Right hindlimb (tissue), 1 donor: ENCODE measurements around the gene EFHC1.
A peak's percentile ranks its signal among the peaks of the same experiment; 100 is the strongest.
"Not testable (repeated sequence)": the region's sequence is repeated elsewhere in the genome, so short reads cannot be mapped to it uniquely, and the experiment has no call there.

Source experiments
- DNase-seq: peaks from one replicate; pipeline ENCODE4 v3.0.0-alpha.2; 2018

EFHC1 gene

DNA sequence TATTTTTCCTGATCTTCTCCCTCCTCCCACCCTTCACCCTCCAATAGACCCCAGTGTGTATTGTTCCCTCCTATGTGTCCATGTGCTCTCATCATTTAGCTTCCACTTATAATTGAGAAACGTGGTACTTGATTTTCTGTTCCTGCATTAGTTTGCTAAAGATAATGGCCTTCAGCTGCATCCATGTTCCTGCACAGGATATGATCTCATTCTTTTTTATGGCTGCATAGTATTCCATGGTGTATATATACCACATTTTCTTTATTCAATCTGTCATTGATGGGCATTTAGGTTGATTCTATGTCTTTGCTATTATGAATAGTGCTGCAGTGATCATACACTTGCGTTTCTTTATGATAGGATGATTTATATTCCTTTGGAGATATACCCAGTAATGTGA, 41.1 kb downstream of the EFHC1 start:
- DNase-seq, result not testable (repeated sequence)

DNA sequence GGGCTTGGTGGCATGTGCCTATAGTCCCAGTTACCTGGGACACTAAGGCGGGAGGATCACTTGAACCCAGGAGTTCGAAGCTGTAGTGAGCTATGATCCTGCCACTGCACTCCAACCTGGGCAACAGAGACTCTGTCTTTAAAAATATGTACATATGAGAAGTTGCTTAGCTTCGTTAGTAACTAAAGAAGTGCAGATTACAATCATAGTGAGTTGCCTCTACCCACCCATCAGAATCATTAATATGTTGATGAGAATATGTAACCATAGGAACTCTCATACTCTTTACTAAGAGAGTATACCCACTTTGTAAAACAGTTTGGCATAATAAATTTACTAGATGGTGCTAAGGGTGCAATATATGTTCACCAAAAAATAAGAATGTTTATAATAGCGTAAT, 54.0 kb downstream of the EFHC1 start:
- no peak for DNase-seq

DNA sequence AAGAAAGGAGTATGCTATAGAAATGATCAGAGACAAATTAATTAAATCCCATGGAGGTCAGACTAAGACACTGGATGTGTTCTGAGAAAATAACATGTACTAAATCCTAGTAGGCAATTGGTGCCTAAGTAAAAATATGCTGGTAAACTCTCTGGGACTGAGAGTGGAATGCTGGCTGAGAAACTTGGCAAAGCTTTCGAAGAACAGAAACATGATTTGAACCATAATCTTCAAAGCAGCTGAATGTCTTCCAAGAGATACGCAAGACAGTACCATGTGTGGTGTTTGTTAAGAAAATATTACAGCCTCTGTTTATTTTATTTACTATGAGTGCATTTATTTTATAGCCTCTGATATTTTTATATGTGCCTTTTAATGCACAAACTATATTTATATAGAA, 55.2 kb downstream of the EFHC1 start:
- no peak for DNase-seq

DNA sequence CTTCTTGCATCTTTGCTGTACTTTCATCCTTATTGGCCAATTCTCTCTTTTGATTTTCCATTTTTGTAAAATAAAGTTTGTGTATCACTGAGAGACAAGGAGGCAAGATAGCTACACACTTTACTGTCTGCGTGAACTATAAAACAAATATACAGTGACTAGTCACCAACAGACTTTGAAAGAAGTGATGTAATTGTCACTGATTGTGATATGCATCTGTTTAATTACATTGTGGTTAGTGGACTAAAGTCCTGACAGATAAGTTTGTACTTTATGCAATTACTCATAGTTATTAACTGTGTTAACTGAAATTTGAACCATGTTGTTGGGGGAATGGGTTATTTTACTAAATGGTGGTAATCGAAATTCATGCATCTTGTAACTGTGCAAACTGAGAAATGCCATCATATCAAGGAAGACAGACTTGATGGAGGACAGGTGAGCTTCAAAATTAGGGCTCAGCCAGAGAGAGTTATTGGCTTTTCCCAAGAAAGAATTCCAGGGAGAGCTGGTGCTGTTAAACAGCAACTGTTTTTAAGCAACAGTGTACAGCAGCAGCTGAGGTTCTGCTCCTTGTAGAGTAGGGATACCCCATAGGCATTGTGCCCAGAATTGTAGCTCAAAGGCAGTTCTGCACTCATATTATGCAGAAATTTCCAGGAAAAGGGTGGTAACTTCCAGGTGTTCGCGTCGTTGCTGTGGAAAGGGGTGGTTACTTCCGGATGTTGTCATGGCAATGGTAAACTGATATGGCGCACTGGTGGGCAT, 62.9 kb downstream of the EFHC1 start:
- no peak for DNase-seq

DNA sequence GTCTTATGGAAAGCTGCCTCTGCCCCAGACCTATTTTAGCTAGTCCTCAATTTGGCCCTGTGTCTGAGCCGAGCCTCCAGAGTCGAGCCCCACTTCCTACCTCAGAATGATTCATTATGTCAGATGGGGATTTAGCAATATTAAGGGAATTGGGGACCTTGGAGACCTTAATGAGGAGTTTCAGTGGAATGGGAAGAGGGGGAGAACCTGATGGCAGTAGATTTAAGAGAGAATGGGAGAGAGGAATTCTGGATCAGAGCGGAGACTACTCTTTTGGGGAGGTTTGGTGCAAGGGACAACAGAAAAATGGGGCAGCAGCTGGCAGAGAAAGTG, 63.5 kb downstream of the EFHC1 start:
- no peak for DNase-seq

DNA sequence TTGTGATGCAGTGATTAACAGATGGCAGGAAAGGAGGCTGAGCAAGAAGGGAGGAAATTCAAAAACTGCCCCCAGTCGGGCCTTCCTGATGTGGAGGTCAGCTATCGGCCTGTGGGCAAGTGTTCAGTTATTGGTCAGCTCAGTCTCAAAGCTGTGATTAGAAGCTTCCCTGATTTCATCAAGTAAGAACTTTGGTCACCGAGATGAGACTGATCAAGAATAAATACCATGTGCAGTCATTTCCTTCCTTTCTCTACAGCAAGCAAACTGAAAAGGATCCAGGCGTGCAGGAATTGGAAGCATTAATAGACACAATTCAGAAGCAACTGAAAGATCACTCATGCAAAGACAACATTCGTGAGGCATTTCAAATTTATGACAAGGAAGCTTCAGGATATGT, 69.7 kb downstream of the EFHC1 start:
- DNase-seq, result no peak

DNA sequence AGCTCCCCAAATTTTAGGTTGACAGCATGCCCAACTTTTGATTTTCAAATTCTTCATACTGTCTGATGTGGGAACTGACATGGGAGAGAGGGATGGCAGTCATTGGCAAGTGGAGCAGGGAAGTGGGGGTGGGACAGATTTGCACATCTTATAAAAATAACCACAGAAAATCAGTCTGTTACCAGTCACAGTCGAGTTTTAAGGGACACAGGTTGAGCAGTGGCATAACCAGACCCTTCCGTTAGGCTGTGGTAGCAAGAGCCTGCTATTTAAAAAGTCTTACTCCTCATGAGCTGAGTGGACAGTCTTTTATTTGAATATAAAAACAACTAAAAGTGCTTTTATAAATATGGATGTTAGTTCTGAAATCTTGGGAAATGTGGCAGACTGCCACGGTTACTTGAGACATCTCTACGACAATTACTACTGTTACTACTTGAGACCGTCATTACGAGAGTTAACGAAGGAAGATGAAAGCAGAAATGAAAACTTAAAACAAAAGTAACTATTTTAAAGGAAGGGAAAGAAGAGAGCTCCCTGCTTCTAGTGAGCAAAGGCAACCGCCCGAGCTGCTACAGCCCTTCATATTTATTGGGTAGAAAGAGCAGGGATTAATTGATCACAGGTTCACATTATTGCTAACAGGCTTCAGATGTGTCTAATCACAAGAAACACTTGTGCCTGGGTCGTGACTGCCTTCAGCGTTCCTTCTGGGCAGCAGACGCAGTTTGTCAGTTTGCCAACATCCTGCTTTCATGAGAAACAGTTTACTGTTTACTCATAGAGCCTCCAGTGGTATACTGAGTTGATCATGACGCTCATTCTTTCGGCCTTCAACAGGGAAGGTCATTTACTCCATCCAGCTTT, 71.3 kb downstream of the EFHC1 start:
- DNase-seq, result no peak

DNA sequence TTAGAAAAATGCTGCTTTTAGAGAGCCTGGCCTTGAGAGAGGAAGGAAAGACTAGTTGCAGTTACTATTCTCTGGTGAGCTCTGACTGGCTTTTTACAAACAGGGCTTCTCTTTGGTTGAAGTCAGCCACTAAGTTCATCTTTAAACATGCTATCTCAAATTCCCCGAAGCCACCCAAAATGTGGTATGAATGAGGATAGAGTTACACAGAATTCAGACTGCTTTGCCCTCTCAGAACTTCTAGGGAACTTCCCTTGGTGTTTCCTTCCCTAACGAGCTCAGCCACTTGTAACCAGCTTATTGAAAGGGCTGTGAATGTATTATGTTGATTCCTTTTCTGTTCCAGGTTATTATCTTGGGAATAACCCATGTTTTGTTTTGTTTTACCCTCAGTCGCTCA, 73.5 kb downstream of the EFHC1 start:
- DNase-seq, result no peak

DNA sequence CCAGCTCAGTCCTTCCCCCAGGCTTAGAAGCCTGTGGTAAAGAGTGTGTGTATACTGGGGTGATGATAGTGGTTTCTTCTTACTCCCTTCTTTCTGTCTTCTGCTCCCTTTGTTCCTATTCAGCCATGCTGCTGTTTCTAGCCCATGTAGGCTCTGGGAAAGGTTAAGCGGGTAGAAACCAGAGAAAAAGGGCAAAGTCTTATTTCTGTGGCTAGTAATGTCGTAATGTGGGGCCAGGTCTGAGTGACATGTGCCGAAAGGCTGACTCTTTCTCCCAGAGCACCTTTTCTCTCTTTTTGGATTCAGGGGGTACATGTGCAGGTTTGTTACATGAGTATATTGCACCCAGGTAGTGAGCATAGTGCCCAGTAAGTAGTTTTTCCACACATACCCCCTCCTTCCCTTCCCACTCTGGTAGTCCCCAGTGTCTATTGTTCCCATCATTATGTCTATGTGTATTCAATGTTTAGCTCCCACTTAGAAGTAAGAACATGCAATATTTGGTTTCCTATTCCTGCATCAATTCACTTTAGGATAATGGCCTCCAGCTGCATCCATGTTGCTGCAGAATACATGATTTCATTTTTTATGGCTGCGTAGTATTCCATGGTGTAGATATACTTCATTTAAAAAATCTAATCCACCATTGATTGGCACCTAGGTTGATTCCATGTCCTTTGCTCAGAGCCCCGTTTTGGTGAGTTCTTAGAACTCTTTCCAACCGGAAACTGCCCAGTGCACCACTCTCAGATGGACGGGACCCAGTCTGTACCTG, 74.3 kb downstream of the EFHC1 start:
- DNase-seq, result no peak

DNA sequence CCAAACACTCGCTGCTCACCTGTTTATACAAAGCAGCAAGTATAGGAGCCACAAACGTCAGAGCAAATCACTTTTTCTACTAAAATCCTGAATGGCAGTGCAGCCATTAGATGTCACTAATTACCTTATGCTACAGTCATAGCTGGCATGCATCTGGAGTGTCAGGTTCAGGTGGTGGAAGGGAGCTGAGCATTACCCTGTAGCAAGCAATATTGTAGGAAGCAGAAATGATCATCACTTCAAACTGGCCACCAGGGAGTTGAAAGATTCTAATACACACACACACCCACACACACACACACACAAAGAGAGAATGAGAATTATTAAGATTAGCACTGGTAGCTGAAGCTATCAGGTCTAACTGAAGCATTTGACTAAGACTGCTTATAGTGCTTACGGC, 75.8 kb downstream of the EFHC1 start:
- no peak for DNase-seq

DNA sequence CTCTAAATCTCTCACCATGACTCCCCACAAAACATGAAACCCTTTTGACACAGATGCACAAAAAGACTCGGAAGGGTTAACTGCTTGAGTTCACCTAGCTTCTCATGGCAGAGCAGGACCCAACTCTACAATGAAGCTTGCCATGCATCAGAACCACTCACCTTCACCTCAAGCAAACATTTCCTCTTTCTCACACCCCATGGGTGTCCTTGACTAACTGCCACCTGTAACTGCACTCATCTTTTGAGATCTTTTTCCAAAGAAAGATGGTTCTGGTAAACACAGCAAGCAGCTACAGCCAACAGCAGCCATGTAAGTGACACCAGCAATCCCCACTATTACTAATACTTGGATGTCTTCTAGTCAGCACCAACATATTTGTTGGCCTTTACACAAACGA, 76.5 kb downstream of the EFHC1 start:
- no peak for DNase-seq

DNA sequence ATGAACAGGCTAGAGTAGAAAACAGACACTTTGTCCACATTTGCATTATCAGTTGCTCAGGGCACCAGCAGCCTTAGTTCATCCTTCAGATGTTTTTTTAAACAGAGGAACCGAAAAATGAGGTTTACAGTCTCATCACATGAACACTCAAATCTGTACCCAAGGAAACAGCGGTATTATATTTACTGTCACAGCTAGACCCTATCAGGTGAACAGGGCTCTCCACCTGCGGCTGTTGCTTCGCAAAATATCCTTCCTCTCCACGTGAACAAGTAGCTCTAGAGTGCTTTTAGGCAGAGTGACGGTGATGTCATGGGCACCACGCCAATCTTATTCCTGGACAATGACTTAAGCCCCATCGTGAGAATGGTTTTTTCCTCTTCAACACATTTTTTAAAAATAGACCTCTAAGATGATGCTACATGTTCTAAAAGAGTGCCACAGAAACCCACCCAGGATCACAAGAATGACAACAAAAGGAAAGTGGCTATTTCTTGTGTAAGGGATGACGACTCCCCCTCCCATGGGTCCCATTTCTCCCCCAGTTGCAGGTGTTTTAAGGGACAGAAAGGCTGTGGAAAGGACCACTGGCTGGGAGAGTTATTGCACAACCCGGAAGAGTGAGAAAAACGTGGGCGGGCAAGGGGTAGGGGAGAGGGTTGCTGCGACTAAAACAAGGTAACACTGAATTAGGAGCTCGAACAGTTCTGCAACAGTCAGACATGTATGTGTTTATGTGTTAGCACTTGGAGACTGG, 77.7 kb downstream of the EFHC1 start:
- peak; percentile 53 for DNase-seq

DNA sequence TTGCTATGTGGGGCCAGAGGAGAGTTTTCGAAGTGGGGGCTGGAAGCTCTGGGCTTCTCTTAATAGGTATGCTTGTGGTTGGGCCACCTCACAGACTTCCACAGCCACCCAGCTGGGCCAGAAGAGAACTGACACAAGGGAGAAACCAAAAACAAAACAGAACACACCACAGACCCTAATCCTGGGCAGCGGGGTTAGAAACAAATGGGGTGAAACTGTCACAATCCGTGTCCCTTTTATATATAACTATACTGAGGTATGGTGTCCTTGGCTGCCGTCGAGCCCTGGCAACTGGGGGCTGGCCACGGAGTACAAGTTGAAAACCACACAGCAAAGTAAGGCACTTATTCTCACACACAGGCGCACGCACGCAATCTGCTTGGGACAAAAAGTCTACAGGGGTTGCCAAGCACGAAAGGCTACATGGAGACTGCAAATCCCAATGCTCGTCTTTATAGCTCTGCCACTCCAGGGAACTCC, 78.4 kb downstream of the EFHC1 start:
- DNase-seq, result no peak

DNA sequence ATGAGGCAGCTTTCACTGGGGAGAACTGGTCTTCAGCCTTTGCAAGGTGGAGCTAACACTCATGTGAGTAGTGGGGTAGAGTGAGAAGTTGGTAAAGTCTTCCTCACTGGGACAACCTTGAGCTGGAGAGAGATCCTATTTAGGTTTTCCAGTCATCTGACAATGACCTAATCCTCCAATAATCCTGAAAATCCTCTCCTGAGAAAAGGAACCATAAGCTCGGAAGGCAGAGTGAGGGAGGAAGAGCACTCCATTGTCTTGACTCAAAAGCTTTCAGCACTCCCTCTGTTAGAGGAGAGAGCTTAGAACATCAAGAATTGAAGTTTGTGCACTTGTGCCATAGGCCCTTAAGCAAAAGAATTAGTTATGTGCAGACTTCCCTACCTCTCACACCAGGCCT, 78.9 kb downstream of the EFHC1 start:
- no peak for DNase-seq

DNA sequence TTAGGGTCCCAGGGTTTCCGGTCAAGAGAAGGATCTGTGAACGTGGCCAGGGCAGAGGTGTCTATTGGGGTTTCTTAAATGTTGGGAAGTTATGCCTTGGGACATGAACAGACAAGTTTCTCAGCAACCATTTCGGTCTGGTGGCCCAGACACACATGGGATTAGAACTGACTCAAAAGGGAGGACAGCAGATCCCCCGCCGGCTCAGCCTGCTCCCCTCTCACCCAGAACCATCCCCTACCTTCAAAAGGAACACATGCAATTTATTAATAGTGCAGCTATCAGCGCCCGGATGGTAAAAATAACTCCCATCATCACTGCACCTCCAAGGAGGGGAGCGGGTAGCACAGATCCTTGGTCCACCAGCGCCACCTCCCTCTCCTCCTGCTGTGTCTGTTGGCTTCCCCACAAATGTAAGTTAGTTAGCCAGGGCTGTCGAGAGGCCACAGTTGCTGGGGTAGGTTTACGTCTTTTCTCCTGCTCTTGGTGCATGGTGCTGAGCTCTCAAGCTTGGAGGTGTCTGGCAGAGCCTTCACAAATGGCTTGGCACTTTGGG, 79.6 kb downstream of the EFHC1 start:
- no peak for DNase-seq

DNA sequence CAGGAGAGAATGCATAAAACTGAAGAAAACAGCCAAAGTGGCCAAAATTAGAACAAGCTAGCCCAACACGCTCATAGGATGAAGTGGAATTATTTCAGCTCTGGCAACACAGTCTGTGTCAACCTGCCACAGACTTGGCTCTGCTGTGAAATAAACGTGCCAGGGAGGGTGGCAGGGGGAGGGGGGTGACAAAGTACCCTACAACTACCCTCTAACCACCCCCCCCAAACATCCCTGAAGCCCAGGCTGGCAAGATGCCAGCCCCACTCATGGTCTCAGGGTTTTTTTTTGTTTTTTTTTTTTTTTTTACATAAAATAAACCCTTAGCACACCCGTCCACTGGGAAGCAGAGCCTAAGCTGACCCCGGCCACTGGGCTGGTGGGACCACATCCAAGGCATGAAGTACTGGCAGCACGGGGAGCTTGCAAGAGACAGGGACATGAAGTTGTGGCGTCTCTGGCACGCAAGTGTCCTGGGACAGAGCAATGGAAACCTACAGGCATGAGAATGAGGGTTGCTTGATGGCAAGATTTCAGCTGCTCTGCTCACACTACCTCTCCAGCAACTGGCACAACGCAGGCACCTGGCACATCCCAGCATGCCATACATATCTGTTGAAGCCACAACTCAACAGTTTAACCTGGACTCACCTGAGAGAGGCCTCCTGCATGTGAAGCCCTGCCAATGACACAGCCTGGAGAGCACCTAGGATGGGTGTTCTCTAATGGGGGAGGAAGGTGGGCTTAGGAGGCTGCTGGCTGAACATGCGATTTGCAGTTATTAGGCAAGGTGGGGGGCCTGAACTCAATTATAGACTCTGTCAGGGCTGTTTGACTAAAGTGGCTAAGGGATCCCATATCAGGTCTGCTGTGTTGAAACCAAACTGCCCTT, 80.3 kb downstream of the EFHC1 start:
- DNase-seq, result no peak

DNA sequence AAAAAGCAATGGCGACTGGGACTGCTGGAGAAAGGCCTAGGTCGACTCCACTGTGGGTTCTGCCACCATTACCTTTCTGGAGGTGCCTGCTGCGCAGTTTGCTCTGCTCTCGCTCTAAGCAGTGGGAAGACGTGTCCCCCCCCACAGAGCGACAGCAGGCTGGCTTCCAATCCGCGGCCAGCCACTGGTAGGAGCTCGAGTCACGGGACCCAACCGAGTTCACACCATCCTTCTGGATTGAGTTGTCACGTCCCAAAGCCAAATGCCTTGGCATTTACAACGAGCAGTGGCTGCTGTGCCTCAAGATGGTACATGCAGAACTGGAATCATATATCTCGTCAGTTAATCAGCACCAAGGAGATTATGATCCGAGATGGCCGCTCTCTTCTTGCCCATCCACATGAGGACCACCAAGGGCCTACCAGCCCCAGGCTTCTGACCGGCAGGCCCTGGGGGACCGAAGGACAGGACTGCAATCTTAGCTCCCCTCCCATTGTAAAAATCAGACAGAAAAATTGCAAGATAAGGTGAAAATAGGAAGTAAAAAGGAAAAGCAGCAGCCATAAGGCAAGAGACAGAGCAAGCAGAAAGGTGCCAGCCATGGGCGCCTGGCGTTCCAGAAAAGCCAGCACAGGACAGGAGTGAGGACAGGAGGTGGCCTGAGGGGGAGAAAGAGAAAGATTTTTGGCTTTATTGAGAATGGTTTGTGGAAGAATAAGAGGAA, 82.3 kb downstream of the EFHC1 start:
- DNase-seq, result no peak

DNA sequence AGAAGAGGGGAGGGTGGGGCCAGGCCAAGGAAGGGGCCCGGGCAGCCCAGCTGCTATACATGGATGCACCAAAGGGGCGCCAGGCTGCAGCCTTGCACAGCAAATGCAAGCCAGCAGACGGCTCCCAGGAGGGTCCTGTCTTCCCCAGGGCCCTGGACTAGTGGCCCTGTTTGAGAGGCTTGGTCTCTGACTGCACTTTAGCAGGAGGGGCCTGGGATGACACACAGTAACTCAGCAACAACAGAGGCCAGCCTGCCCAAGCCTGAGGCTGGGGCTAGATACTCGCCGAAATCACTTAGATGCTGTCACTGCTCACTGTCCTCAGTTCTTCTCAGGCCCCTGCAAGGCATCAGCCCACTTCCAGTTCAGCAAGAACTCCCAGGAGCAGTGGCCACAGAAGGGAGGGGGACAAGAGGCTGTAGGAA, 83.2 kb downstream of the EFHC1 start:
- no peak for DNase-seq

DNA sequence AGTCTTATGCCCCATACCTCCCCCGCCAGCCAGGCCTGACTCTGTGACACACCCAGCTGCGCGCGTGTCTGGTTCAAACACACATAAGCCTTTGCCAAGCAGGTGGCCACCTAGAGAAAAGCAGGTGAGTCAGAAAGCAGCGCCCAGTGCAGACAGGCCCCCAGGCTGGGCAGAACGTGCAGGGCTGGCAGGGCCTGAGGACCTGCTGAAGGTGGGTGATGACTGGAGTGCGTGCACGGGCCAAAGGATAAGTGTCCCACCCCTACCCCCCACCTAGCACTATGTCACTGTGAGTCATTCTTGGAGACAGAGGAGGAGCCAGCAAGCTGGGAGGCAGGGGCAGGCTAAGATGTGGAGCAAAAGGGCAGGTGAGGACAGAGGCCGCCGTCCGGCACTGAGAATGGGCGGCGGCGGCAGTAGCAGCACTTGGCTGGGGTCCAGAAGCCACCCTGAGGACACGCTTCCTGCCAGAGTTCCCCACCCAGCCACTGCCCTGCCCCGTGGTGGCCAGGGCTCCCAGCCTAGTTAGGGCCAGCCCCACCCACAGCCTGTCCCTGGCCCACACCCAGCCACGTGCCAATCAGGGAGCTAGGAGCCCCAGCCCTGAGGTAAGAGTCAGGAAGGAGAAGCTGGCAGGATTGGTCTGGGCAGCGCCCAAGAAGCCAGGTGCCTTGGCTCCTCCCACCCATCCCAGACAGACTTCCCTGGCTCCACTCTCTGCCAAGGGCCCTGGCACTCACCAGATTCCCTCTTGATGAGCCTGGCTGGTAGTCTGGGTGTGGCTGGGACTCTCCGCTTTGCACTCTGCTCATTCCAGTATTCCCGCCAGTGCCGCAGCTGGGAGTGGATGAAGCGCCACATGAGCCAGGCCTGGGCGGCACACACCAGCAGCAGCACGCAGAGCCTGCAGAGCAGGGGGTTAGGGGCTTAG, 84.0 kb downstream of the EFHC1 start:
- DNase-seq, result peak; percentile 78

DNA sequence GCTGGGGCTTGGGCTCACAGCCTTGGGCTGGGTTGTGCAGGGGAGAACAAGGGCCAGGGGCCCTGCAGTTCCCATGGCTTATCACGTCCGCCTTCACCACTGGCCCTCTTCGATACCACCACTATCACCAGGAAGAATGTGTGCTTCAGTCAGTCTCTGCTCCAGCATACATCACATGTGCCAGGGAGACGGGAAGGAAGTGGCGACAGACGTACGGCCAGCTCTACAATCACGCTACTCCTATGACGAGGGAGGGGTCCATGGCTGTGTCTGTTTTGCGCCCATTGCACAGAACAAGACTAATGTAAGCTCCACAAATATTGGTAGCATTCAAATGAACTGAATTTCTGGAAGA, 84.6 kb downstream of the EFHC1 start:
- DNase-seq, result no peak
